Neural cell (in vitro differentiated cells): Measurements from ENCODE around the gene RPL10A. TPM values are rescaled to one million over a fixed set of nuclear protein-coding genes. Genes with fewer than 3 reads are reported as not detected.
A peak's percentile ranks its signal among the peaks of the same experiment; 100 is the strongest.

Experiments used
- H2AFZ ChIP-seq: fragments of 200-600, 300-800 bp; sonication (generic), shearing (Covaris generic); 2 replicates; pipeline ENCODE4 v1.6.0; 2014; ENCODE audit warnings: low read depth, mild to moderate bottlenecking, antibody characterized with exemption, low read length, moderate library complexity
- H3F3A ChIP-seq: fragments of 200-600 bp; shearing (Covaris generic); 2 replicates; pipeline ENCODE4 v1.6.1; 2016; ENCODE audit warnings: mild to moderate bottlenecking, moderate library complexity, mixed read lengths, antibody characterized with exemption, low read length; ENCODE audit not compliant: insufficient read depth, poor library complexity, severe bottlenecking
- H3K27ac ChIP-seq: fragments of 200-600, 300-800 bp; sonication (generic), shearing (Covaris generic); 2 replicates; pipeline ENCODE4 v1.5.1; 2014; ENCODE audit warnings: mild to moderate bottlenecking, low read length, moderate library complexity
- H3K27me3 ChIP-seq: fragments of 300-800, 200-600 bp; sonication (generic), shearing (Covaris generic); 2 replicates; pipeline ENCODE4 v1.6.0; 2014; ENCODE audit warnings: mild to moderate bottlenecking, low read depth, low read length, moderate library complexity; ENCODE audit not compliant: insufficient read depth
- H3K36me3 ChIP-seq: fragments of 300-800, 200-600 bp; sonication (generic), shearing (Covaris generic); 2 replicates; pipeline ENCODE4 v1.5.1; 2014; ENCODE audit warnings: mild to moderate bottlenecking, antibody characterized with exemption, low read length, moderate library complexity; ENCODE audit not compliant: insufficient read depth
- H3K4me2 ChIP-seq: fragments of 300-800, 200-600 bp; sonication (generic), shearing (Covaris generic); 2 replicates; pipeline ENCODE4 v1.6.0; 2014; ENCODE audit warnings: mild to moderate bottlenecking, low read length
- H3K4me3 ChIP-seq: fragments of 300-800, 200-600 bp; sonication (generic), shearing (Covaris generic); 2 replicates; pipeline ENCODE4 v1.5.1; 2014; ENCODE audit warnings: mild to moderate bottlenecking, low read length, moderate library complexity
- H3K79me2 ChIP-seq: fragments of 200-600 bp; shearing (Covaris generic); replicated peaks from 2 replicates; pipeline ENCODE4 v1.6.0; 2014; ENCODE audit warnings: mild to moderate bottlenecking, low read length, moderate library complexity; ENCODE audit not compliant: insufficient read depth
- H3K9ac ChIP-seq: fragments of 300-800, 200-600 bp; sonication (generic), shearing (Covaris generic); 2 replicates; pipeline ENCODE4 v1.6.1; 2016; ENCODE audit warnings: mild to moderate bottlenecking, low read length, mixed read lengths
- H3K9me2 ChIP-seq: fragments of 200-600 bp; shearing (Covaris generic); 2 replicates; pipeline ENCODE4 v1.6.1; 2016; ENCODE audit warnings: mild to moderate bottlenecking, low read length, mixed read lengths; ENCODE audit not compliant: insufficient read depth
- H3K9me3 ChIP-seq: fragments of 200-600, 300-800 bp; sonication (generic), shearing (Covaris generic); 2 replicates; pipeline ENCODE4 v1.6.1; 2016; ENCODE audit warnings: mild to moderate bottlenecking, mixed run types, low read length, moderate library complexity, mixed read lengths
- H4K20me1 ChIP-seq: fragments of 200-600 bp; shearing (Covaris generic); 2 replicates; pipeline ENCODE4 v1.6.1; 2016; ENCODE audit warnings: mild to moderate bottlenecking, mixed run types; ENCODE audit not compliant: insufficient read depth
- CTCF ChIP-seq: fragments of 450-650 bp; IDR thresholded peaks from 2 replicates; pipeline ENCODE4 v1.5.1; 2014; ENCODE audit warnings: antibody characterized with exemption, mild to moderate bottlenecking, moderate library complexity; ENCODE audit not compliant: poor library complexity, severe bottlenecking
- EP300 ChIP-seq: fragments of 450-650 bp; conservative IDR thresholded peaks from 2 replicates; pipeline ENCODE4 v1.6.1; 2014; ENCODE audit warnings: antibody characterized with exemption, mild to moderate bottlenecking, moderate library complexity; ENCODE audit not compliant: poor library complexity, severe bottlenecking
- EZH2 ChIP-seq: fragments of 200-600, 300-800 bp; shearing (Covaris generic), sonication (generic); IDR thresholded peaks from 2 replicates; pipeline ENCODE4 v1.6.1; 2014; ENCODE audit warnings: antibody characterized with exemption, low read length, borderline replicate concordance, mild to moderate bottlenecking; ENCODE audit not compliant: insufficient read depth, poor library complexity, severe bottlenecking
- MXI1 ChIP-seq: fragments of 450-650 bp; conservative IDR thresholded peaks from 2 replicates; pipeline ENCODE4 v1.6.1; 2014; ENCODE audit warnings: antibody characterized with exemption, mild to moderate bottlenecking; ENCODE audit not compliant: poor library complexity, severe bottlenecking
- POLR2AphosphoS5 ChIP-seq: IDR thresholded peaks from 2 replicates; pipeline ENCODE4 v1.6.1; 2012
- REST ChIP-seq: IDR thresholded peaks from 2 replicates; pipeline ENCODE4 v1.6.1; 2012; ENCODE audit warnings: borderline replicate concordance
- SMC3 ChIP-seq: fragments of 450-650 bp; conservative IDR thresholded peaks from 2 replicates; pipeline ENCODE4 v1.6.1; 2014; ENCODE audit warnings: antibody characterized with exemption, mild to moderate bottlenecking, moderate library complexity; ENCODE audit not compliant: poor library complexity
- TAF1 ChIP-seq: IDR thresholded peaks from 2 replicates; pipeline ENCODE4 v1.6.1; 2012; ENCODE audit warnings: low read depth
- polyA plus RNA-seq: library from polyadenylated mRNA; depleted of rRNA; stranded (reverse); fragments of >200 nt; gene quantifications from 2 replicates; pipeline ENCODE4 v1.2.3, GENCODE V29; 2014

Gene RPL10A
- polyA plus RNA-seq, 1 donor from 2014 or later = 1,049 TPM

- TF ChIP-seq EZH2 = no peak
- no peak for TF ChIP-seq EP300
- no peak for TF ChIP-seq REST
- no peak for TF ChIP-seq MXI1
- TF ChIP-seq SMC3 = no peak
- no peak for TF ChIP-seq CTCF
- no peak for TF ChIP-seq POLR2AphosphoS5
- no peak for TF ChIP-seq TAF1
- no peak overlapping the region for H3K4me3 ChIP-seq
- H3K4me2 ChIP-seq = no peak overlapping the region
- peaks cover 31% of the 10 kb centered on the region for H3K27me3 ChIP-seq
- H3K36me3 ChIP-seq = no peaks in the 10 kb centered on the region
- H3F3A ChIP-seq = no peaks in the 10 kb centered on the region
- no peaks in the 10 kb centered on the region for H4K20me1 ChIP-seq
- H3K9ac ChIP-seq = no peak overlapping the region
- no peaks in the 10 kb centered on the region for H3K9me3 ChIP-seq
- no peak overlapping the region for H3K27ac ChIP-seq
- H3K79me2 ChIP-seq = no peaks in the 10 kb centered on the region
- H3K9me2 ChIP-seq = no peaks in the 10 kb centered on the region
- no peak overlapping the region for H2AFZ ChIP-seq
These were observed 27.2 kb downstream of the RPL10A start for GRCh38 chr6:35495258-35496035.

- no peak overlapping the region for H3K27ac ChIP-seq
- no peaks in the 10 kb centered on the region for H3F3A ChIP-seq
- no peak overlapping the region for H3K4me2 ChIP-seq
- peak overlapping the region; percentile 54 for H3K4me3 ChIP-seq
- H2AFZ ChIP-seq = no peak overlapping the region
- H3K27me3 ChIP-seq = peaks cover 31% of the 10 kb centered on the region
- no peak overlapping the region for H3K9ac ChIP-seq
- TF ChIP-seq EZH2 = peak; percentile 22
- no peak for TF ChIP-seq SMC3
- TF ChIP-seq TAF1 = no peak
- no peaks in the 10 kb centered on the region for H3K36me3 ChIP-seq
- H3K79me2 ChIP-seq = no peaks in the 10 kb centered on the region
- no peaks in the 10 kb centered on the region for H3K9me2 ChIP-seq
- no peaks in the 10 kb centered on the region for H3K9me3 ChIP-seq
- H4K20me1 ChIP-seq = no peaks in the 10 kb centered on the region
These were observed 28.0 kb downstream of the RPL10A start for GRCh38 chr6:35496036-35496840.
